GM13976 (cell line): ENCODE data around the gene DPP6.

Source experiments
- DNase-seq: peaks from one replicate; pipeline ENCODE4 v3.0.0; 2012; ENCODE audit warnings: low spot score
- CTCF ChIP-seq: IDR thresholded peaks from 2 replicates; pipeline ENCODE4 v1.5.1; 2012; ENCODE audit warnings: borderline replicate concordance, mild to moderate bottlenecking; ENCODE audit not compliant: insufficient read depth; ENCODE audit errors: extremely low read depth, missing control alignments, control extremely low read depth
- in situ Hi-C: fragments of 300-500 bp; cut with MboI; formaldehyde crosslinking; loops from one replicate; pipeline ENCODE4 v1.12.0; 2022; ENCODE audit warnings: low sequenced_read_pairs, mixed read lengths, inconsistent platforms; ENCODE audit not compliant: unreplicated experiment

The DPP6 gene

DNA sequence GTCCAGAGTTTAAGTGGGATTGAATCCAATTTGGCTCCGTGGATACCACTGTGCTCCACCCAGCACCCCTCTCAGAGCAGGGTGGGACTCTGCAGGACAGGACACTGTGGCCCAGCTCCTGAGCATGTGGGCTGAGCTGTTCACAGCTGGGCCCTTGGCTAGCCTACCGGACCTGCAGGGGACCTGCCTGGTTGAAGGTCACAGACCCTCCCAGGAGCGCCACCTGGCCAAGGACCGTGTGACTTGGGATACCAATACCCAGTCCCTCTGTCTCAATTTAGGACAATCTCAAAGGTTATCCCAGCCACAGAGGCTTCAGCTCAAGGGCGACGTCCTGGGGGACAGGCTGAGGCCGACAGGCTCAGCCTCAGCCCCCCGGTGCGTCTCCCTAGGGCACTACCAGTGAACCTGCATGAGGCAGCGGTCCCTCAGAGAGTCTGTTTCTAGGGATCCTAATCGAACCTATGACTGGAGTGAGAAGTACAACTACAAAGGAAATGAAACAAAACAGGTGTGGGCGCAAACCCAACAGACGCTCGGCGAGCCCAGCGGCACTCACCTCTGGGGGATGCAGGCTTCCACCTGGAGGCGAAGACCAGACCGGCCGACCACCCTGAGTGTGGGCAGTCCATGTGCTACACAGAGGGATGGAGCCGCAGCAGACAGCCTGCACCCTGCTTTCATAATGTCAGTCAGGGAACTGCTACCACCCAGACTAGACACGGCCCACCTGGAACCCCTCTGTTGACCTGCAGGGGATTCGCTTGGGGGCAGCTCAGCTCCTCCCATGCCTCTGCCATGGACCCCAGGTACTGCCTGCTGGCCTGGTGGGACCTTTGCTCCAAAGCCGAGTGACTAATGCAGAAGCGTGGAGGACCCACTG lies 847.0 kb downstream of the DPP6 start:
- DNase-seq = no peak
- no peak for TF ChIP-seq CTCF
- in situ Hi-C loops = no loop called here

DNA sequence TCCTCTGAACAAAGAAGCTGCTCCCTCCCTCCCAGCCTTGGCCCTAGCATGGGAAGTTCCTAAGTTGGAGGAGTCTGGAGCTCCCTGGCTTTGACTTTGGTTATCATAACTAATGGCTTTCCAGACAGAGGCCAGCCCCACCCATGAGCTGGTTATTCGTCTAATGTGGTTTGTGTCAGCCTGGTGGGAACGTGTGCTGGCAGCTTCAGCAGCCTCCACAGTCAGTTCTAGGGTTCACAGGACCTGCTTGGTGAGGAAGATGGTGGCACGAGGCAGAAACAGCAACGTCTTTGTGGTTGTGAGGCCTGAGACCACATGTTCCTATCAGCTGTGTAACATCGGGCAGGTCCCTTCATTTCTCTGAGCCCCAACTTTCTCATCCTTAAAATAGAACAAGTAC lies 847.7 kb downstream of the DPP6 start:
- DNase-seq = no peak
- in situ Hi-C loops = loop anchor here (25.0 kb wide), 1 partner anchor 637 kb away; the partner anchor contains the start of gene CNPY1
- TF ChIP-seq CTCF = no peak

- TF ChIP-seq CTCF = no peak
- in situ Hi-C loops = loop anchor here (25.0 kb wide), 1 partner anchor 635 kb away; the partner anchor contains the start of gene CNPY1
- DNase-seq = no peak
Observed at GRCh38 chr7:154902600-154903082, 850.4 kb downstream of the DPP6 start.

DNA sequence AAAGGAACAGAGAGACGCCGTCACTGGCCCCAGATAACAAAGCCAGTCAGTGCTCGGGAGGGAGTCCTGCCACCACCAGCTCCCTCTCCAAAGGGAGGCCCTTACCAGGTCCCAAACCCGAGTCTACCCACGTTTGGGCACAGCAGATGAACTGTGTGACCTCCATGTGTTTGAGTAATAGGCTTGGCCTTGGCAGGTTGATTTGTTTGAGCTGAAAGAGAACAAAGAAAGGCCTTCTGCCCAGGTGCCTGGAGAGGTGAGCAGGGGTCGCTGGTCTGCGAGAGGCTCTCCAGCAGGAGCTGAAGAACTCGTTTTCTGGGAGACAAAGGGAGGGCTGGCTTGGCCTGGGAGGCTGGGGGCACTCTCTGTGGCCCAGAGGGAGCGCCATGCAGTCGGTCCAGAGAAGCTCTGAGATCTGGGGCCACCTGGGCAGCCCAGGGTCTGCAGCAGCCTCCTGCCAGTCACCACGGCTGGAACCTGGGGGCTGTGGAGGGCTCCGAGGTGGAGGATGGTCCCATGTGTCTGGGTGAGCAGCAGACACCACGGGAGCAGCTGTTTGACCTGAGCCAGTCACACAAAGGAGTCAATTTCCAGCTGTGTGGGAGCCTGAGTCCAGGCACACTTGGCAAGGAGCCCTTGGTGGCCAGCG lies 851.0 kb downstream of the DPP6 start:
- in situ Hi-C loops = loop anchor here (25.0 kb wide), 1 partner anchor 634 kb away; the partner anchor contains the start of gene CNPY1
- no peak for DNase-seq
- TF ChIP-seq CTCF = no peak

- in situ Hi-C loops = loop anchor here (25.0 kb wide), 1 partner anchor 632 kb away; the partner anchor contains the start of gene CNPY1
- no peak for DNase-seq
- no peak for TF ChIP-seq CTCF
Observed at GRCh38 chr7:154905146-154905545, 852.9 kb downstream of the DPP6 start.

DNA sequence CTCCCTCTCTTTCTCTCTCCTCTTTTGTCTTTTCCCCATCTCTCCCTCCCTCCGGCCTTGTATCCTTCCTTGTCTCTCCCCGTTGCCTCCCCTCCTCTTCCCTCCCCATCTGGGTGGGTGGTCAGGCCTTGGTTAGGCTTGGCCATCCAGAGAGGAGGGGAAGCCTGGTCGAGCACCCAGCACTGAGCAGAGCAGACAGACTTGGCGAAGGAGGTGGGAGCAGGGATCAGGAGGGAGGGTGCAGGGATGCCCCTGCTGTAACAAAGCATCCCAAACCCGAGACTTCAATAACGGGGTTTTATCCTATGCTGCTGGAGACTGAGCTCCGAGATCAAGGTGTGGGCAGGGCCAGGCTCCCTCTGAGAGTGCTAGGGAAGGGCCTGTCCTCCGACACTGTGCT lies 853.4 kb downstream of the DPP6 start:
- TF ChIP-seq CTCF = no peak
- DNase-seq = no peak
- in situ Hi-C loops = loop anchor here (25.0 kb wide), 1 partner anchor 632 kb away; the partner anchor contains the start of gene CNPY1
